GM18508 (cell line): ENCODE measurements around the gene UPF3A.
"Not testable (repeated sequence)": the region's sequence is repeated elsewhere in the genome, so short reads cannot be mapped to it uniquely, and the experiment has no call there.

Experiments
- ATAC-seq: cut with Tn5 transposase; IDR thresholded peaks from one replicate; pipeline ENCODE4 v1.9.1; 2021; ENCODE audit warnings: moderate number of reproducible peaks; ENCODE audit not compliant: insufficient read depth, unreplicated experiment

Gene UPF3A, protein sequence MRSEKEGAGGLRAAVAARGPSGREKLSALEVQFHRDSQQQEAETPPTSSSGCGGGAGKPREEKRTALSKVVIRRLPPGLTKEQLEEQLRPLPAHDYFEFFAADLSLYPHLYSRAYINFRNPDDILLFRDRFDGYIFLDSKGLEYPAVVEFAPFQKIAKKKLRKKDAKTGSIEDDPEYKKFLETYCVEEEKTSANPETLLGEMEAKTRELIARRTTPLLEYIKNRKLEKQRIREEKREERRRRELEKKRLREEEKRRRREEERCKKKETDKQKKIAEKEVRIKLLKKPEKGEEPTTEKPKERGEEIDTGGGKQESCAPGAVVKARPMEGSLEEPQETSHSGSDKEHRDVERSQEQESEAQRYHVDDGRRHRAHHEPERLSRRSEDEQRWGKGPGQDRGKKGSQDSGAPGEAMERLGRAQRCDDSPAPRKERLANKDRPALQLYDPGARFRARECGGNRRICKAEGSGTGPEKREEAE

DNA sequence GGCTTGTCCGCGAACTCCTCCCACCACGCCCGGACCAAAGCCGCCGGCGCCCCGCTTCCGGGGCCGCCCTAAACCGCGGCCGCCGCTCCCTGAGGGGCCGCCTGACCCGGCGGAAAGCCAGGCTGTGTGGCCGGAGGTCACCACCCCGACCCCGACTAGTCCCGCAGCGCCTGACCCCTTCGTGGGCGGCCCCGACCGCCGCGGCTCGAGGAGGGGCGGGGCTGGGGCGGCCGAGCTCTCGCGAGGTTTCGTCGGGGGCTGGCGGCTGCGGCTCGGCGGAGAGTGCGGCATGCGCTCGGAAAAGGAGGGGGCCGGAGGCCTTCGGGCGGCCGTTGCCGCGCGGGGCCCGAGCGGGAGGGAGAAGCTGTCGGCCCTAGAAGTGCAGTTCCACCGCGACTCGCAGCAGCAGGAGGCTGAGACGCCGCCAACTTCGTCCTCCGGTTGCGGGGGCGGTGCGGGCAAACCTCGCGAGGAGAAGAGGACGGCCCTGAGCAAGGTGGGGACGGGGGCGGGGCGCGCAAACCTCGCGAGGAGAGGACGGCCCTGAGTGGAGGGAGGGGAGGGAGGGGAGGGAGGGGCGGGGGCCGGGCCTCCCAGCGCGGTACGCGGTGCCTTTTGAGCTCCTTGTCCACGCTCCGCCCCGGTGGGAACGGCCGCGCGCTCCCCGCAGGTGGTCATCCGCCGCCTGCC, at the start of gene UPF3A:
Gene UPF3A (plus strand): TSS at position 251 of the 690 bp plus-strand sequence. CDS start 39 bp downstream, at position 290.
- peak; percentile 37 for ATAC-seq

GRCh38 chr13:114231886-114232285, 49.5 kb upstream of the UPF3A start:
- ATAC-seq, result no peak

GRCh38 chr13:114234266-114234644, 47.1 kb upstream of the UPF3A start:
- ATAC-seq, result no peak

DNA sequence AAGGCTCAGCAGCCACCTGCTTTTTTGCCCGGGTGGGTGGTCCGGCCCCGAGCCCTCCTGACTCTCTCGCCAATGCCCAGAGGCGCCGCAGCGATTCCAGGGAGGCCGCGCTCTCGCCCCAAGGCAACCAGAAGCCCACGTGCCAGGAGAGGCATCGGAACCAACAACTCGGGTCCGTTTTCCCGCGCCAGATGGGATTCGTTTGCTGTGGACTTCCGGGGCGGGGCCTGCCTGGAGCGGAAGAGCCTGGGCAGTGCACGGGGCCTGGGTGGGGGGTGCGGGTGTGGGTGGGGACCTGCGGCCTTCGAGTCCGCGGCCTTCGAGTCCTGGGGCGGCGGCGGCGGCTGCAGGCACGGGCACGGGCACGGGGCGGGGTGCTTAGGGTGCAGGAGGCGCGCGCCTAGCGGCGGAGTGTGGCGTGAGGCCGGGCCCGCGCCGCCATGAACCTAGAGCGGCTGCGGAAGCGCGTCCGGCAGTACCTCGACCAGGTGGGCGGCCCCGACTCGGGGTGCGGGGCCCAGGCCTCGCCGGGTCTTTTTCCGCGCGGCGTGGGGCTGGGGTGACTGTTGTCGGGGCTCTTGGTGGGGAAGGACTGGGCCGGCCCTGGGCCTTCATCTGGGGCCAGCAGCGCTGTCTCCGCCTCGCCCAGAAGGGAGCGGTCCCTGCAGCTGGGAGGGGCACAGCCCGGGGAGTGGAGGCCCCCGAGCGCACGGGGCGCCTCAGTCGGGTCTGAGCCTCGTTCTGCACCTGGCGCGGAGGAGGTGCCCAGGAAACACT, 46.6 kb upstream of the UPF3A start, which contains the start of gene CDC16:
Gene CDC16 (plus strand): TSS at position 253 of the 777 bp plus-strand sequence. CDS start 188 bp downstream, at position 441.
- ATAC-seq, result peak; percentile 63

- ATAC-seq, result no peak
Observed at GRCh38 chr13:114235697-114236096, 45.7 kb upstream of the UPF3A start.

DNA sequence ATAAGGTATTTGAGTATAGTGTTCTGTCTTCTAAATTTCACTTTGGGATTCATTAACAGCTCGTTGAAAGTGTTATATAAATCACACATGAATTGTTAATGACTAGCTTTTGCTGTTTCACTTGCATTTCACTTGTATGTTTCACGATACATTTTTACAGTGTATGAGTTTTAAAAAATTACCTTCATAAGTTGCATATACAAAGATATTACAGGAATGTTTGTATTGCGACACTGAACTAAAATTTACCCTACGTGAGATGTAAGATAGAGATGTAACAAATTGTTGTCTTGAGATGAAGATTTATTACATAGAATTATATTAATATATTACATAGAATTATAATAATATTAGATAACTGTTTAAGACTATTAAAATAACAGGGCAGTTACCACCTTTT, 45.2 kb upstream of the UPF3A start:
- ATAC-seq, result no peak

- ATAC-seq, result no peak
Observed at GRCh38 chr13:114237415-114238112, 43.8 kb upstream of the UPF3A start.

- ATAC-seq, result no peak
Observed at GRCh38 chr13:114241918-114242317, 39.5 kb upstream of the UPF3A start.

- ATAC-seq, result no peak
Observed at GRCh38 chr13:114243971-114244370, 37.4 kb upstream of the UPF3A start.

GRCh38 chr13:114244637-114245036, 36.8 kb upstream of the UPF3A start:
- no peak for ATAC-seq

DNA sequence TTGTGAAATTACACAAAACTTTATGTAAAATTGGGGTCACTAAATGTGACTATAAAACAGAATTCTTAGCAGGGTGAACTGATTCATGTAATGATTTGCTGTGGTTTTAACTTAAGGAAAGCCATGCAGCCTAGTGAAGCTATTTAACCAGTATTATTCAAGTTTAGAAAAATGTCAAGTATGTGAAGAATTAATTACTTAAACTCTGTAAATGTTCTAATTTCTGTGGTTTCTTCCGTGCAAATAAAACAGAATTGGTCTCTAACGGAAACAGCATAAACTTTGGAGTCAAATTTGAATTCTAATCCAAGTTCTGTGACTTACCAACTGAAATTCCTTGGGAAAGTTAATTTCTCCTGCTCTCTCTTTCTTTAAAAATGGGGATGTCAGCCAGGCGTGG, 33.4 kb upstream of the UPF3A start:
- ATAC-seq, result no peak

DNA sequence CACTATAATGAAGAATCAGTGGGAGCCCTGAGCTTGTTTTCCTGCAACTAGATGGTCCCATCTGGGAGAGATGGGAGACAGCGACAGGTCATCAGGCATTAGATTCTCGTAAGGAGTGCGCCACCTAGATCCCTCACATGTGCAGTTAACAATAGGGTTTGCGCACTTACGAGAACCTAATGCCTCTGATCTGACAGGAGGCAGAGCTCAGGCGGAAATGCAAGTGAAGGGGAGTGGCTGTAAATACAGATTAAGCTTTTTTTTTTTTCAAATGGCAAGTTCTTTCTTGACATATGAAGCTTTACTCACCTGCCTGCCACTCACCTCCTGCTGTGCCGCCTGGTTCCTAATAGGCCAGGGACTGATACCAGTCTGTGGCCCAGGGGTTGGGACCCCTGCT, 32.3 kb upstream of the UPF3A start:
- ATAC-seq, result no peak

DNA sequence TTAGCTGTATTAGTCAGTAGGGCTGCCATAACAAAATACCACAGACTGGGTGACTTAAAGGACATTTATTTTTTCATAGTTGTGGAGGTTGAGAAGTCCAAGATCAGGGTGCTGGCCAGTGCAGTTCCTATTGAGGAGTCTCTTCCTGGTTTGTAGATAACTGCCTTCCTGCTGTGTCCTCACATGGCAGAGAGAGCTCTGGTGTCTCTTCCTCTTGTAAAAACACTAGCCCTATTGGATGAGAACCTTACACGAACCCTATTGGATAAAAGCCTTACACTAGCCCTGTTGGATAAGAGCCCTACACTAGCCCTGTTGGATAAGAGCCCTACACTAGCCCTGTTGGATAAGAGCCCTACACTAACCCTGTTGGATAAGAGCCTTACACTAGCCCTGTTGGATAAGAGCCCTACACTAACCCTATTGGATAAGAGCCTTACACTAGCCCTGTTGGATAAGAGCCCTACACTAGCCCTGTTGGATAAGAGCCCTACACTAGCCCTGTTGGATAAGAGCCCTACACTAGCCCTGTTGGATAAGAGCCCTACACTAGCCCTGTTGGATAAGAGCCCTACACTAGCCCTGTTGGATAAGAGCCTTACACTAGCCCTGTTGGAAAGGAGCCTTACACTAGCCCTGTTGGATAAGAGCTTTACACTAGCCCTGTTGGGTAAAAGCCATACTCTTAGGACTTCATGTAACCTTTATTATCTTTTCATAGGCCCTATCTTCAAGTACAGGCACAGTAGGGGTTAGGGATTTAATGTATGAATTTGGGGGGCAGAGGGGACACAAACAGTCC, 29.6 kb upstream of the UPF3A start:
- ATAC-seq, result not testable (repeated sequence)

DNA sequence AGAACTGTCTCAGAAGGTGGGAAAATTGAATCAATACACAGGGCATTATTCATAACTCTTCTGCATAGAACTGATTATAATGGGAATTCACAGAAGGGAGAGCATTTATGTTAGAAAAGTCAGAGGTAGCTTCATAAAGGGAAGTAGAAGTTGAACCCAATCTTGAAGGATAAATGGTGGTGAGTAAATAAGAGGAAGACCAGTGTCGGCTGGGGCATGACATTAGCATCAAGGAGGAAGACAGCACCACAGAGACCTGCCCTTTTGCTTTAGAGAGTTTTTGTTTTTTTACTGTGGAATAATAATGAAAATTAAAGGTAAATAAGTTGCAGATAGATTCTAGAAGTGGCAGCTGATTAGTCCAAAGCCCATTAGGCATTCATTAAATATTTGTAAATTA, 24.9 kb upstream of the UPF3A start:
- no peak for ATAC-seq

DNA sequence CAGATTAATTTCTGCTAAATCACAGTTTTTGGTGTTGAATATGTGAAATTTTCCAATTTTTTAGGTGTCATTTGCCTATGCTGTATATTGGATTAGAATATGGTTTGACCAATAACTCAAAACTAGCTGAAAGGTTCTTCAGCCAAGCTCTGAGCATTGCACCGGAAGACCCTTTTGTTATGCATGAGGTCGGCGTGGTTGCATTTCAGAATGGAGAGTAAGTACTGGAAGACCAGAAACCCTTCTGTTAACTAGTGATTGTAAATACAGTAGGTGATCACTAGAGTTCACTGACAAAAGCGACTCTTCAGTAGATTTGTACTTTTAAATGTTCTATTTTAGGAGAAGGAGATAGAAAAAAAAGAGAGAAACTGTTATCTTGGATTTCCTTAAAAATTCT, 24.4 kb upstream of the UPF3A start:
- ATAC-seq, result no peak

DNA sequence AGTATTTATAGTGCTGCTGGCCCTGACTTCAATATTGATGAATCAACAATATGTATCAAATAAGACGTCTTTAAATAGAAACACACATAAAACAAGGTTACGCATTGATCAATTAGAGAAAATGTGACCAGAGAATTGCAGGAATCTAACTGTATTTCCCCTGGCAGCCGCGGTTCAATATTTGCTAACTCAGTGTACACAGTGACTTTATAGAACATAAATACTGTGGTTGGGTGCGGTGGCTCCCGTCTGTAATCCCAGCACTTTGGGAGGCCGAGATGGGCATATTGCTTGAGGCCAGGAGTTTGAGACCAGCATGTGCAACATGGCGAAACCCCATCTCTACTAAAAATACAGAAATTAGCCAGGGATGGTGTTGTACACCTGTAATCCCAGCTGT, 22.8 kb upstream of the UPF3A start:
- ATAC-seq, result no peak

DNA sequence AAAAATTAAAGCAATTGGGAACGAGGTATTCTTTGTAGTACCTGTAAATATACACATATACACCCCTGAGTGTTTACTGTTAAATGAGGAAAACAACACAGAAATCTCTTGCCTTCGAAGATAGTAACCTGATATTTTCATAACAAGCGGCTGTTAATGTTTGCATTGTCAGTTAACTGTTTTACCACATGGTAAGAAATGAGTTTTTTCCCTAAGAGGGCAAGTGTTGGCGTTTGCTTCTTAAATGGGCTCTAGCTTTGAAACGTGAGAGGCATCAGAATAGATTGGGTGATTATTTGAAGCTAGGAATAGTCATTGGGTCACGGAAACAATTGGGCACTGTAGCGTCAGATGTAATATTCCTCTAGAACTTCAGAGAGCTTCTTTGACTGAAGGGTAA, 22.0 kb upstream of the UPF3A start:
- ATAC-seq, result no peak

DNA sequence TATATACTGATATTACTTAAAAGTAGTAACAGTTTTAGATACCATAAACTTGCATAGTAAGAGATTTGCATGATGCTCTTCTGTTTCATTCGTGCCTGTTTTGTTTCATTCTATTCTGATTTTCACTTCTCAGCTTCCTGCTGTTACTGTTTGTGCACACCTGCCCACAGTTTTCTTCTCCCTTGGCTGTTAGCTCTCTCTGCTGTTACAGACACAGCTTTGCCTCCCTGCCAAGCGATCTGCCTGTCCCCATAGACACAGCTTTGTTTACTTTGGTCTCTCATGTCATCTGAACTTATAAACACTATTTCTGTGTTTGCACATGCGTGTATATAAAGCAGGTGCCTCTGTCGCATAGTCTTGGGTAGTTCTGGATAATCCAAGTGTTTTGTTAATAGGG, 21.4 kb upstream of the UPF3A start:
- ATAC-seq, result no peak

GRCh38 chr13:114260814-114261213, 20.6 kb upstream of the UPF3A start:
- ATAC-seq, result no peak
